Regular cardiac myocyte (primary cell): ENCODE measurements around the gene NECTIN3. TPM values are rescaled to one million over a fixed set of nuclear protein-coding genes. Genes with fewer than 3 reads are reported as not detected.

Source experiments
- total RNA-seq: library from RNA; depleted of rRNA; stranded (reverse); fragments of >200 nt; gene quantifications from 2 replicates; pipeline ENCODE4 v1.2.3, GENCODE V29; 2014

Gene NECTIN3, protein sequence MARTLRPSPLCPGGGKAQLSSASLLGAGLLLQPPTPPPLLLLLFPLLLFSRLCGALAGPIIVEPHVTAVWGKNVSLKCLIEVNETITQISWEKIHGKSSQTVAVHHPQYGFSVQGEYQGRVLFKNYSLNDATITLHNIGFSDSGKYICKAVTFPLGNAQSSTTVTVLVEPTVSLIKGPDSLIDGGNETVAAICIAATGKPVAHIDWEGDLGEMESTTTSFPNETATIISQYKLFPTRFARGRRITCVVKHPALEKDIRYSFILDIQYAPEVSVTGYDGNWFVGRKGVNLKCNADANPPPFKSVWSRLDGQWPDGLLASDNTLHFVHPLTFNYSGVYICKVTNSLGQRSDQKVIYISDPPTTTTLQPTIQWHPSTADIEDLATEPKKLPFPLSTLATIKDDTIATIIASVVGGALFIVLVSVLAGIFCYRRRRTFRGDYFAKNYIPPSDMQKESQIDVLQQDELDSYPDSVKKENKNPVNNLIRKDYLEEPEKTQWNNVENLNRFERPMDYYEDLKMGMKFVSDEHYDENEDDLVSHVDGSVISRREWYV
- 61.5 and 67.1 TPM in 2 replicates for total RNA-seq

GRCh38 chr3:111071257-111072030 lies at the start of gene NECTIN3:
Gene NECTIN3, plus strand, starts transcription at chr3:111071816. Its CDS starts 202 bp downstream, at chr3:111072018.

